ENCODE results near the gene PANK3.
"Not testable (repeated sequence)": the region's sequence is repeated elsewhere in the genome, so short reads cannot be mapped to it uniquely, and the experiment has no call there.

Gene PANK3

DNA sequence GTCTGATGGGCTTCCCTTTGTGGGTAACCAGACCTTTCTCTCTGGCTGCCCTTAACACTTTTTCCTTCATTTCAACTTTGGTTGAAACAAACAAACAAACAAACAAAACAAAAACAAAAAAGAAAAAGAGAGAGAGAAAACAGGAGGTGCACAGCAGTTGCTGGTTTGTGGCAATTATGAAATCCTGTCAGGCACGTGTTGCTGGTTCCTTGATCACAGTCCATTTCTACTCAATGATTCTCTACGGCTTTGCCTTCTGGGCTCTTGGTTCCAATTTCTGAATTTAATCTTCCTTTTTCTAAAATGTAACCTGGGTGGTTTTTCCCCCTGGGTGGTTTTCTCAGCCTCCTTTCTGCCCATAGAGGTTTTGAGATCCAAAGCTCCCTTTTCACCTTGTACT, 17.8 kb upstream of the PANK3 start:
- Histone ChIP-seq H3K9me3 (ENCODE audit: control insufficient read depth, low read length) (no peaks in the 10 kb centered on the region), H3K4me3 (ENCODE audit: insufficient read depth, low read depth, low read length, poor library complexity, severe bottlenecking) (no peak overlapping the region), H3K27ac (ENCODE audit: insufficient read depth, low read length, poor library complexity, severe bottlenecking) (no peak overlapping the region), H3K4me1 (ENCODE audit: control insufficient read depth, insufficient read depth, low read length, poor library complexity, severe bottlenecking) (no peaks in the 10 kb centered on the region), H3K36me3 (ENCODE audit: control insufficient read depth, insufficient read depth, low read length) (no peaks in the 10 kb centered on the region), H3K27me3 (replicated peaks; ENCODE audit: control insufficient read depth, insufficient read depth, low read length, poor library complexity, severe bottlenecking) (no peaks in the 10 kb centered on the region)
- no peak for DNase-seq

DNA sequence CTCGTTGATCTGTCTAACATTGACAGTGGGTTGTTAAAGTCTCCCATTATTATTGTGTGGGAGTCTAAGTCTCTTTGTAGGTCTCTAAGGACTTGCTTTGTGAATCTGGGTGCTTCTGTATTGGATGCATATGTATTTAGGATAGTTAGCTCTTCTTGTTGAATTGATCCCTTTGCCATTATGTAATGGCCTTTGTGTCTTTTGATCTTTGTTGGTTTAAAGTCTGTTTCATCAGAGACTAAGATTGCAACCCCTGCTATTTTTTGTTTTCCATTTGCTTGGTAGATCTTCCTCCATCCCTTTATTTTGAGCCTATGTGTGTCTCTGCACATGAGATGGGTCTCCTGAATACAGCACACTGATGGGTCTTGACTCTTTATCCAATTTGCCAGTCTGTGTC, 17.0 kb upstream of the PANK3 start:
- not testable (repeated sequence) for H3K4me3 ChIP-seq (ENCODE audit: insufficient read depth, low read depth, low read length, poor library complexity, severe bottlenecking); H3K27me3 ChIP-seq (replicated peaks; ENCODE audit: control insufficient read depth, insufficient read depth, low read length, poor library complexity, severe bottlenecking); DNase-seq; H3K36me3 ChIP-seq (ENCODE audit: control insufficient read depth, insufficient read depth, low read length); H3K9me3 ChIP-seq (ENCODE audit: control insufficient read depth, low read length); H3K27ac ChIP-seq (ENCODE audit: insufficient read depth, low read length, poor library complexity, severe bottlenecking); H3K4me1 ChIP-seq (ENCODE audit: control insufficient read depth, insufficient read depth, low read length, poor library complexity, severe bottlenecking)

DNA sequence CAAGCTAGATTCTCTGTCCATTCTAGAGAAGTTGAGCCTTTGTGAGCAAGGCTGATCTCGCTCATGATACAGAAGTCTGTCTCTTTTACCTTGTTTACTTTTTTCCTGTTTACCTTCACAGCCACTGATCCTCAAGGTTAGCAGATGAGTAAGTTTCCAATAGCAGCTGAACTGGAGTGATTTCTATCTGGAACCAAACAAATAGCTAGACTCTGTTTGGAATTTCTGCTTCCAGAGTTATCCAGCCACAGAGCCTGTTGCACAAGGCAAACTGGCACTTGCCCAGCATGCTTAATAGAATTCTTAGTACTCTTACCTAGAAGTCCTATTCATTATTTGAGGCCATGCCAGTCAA, 12.8 kb upstream of the PANK3 start:
- Histone ChIP-seq H3K27me3 (replicated peaks; ENCODE audit: control insufficient read depth, insufficient read depth, low read length, poor library complexity, severe bottlenecking) (no peaks in the 10 kb centered on the region), H3K36me3 (ENCODE audit: control insufficient read depth, insufficient read depth, low read length) (no peaks in the 10 kb centered on the region), H3K4me3 (ENCODE audit: insufficient read depth, low read depth, low read length, poor library complexity, severe bottlenecking) (no peak overlapping the region), H3K9me3 (ENCODE audit: control insufficient read depth, low read length) (no peaks in the 10 kb centered on the region), H3K4me1 (ENCODE audit: control insufficient read depth, insufficient read depth, low read length, poor library complexity, severe bottlenecking) (no peaks in the 10 kb centered on the region), H3K27ac (ENCODE audit: insufficient read depth, low read length, poor library complexity, severe bottlenecking) (no peak overlapping the region)
- DNase-seq, result no peak

GRCh38 chr5:168591302-168592013, 12.3 kb upstream of the PANK3 start:
- no peak overlapping the region for H3K4me3 ChIP-seq (ENCODE audit: insufficient read depth, low read depth, low read length, poor library complexity, severe bottlenecking)
- H3K36me3 ChIP-seq (ENCODE audit: control insufficient read depth, insufficient read depth, low read length), result no peaks in the 10 kb centered on the region
- no peaks in the 10 kb centered on the region for H3K4me1 ChIP-seq (ENCODE audit: control insufficient read depth, insufficient read depth, low read length, poor library complexity, severe bottlenecking)
- DNase-seq, result no peak
- no peaks in the 10 kb centered on the region for H3K9me3 ChIP-seq (ENCODE audit: control insufficient read depth, low read length)
- no peak overlapping the region for H3K27ac ChIP-seq (ENCODE audit: insufficient read depth, low read length, poor library complexity, severe bottlenecking)
- H3K27me3 ChIP-seq (replicated peaks; ENCODE audit: control insufficient read depth, insufficient read depth, low read length, poor library complexity, severe bottlenecking), result no peaks in the 10 kb centered on the region

DNA sequence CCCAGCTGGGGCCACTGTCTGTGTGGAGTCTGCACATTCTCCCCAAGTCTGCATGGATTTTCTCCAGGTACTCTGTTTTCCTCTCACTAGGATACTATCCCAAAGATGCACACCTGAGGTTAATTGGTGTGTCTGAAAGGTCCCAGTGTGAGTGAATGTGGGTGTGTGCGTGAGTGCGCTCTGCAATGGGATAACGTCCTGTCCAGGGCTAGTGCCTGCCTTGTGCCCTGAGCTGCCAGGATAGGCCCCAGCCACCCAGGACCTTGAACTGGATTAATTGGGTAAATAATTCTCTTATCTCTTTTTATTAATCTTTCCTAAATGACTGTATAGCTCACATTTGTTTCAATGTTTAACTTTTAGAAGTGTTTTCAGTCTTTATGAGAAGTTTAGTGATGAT, 11.5 kb upstream of the PANK3 start:
- Histone ChIP-seq H3K4me1 (ENCODE audit: control insufficient read depth, insufficient read depth, low read length, poor library complexity, severe bottlenecking) (no peaks in the 10 kb centered on the region), H3K36me3 (ENCODE audit: control insufficient read depth, insufficient read depth, low read length) (no peaks in the 10 kb centered on the region), H3K27ac (ENCODE audit: insufficient read depth, low read length, poor library complexity, severe bottlenecking) (no peak overlapping the region), H3K9me3 (ENCODE audit: control insufficient read depth, low read length) (no peaks in the 10 kb centered on the region), H3K4me3 (ENCODE audit: insufficient read depth, low read depth, low read length, poor library complexity, severe bottlenecking) (no peak overlapping the region), H3K27me3 (replicated peaks; ENCODE audit: control insufficient read depth, insufficient read depth, low read length, poor library complexity, severe bottlenecking) (no peaks in the 10 kb centered on the region)
- DNase-seq, result no peak

GRCh38 chr5:168587987-168588386, 8.8 kb upstream of the PANK3 start:
- Histone ChIP-seq H3K36me3 (ENCODE audit: control insufficient read depth, insufficient read depth, low read length) (no peaks in the 10 kb centered on the region), H3K27ac (ENCODE audit: insufficient read depth, low read length, poor library complexity, severe bottlenecking) (no peak overlapping the region), H3K27me3 (replicated peaks; ENCODE audit: control insufficient read depth, insufficient read depth, low read length, poor library complexity, severe bottlenecking) (no peaks in the 10 kb centered on the region), H3K9me3 (ENCODE audit: control insufficient read depth, low read length) (no peaks in the 10 kb centered on the region), H3K4me1 (ENCODE audit: control insufficient read depth, insufficient read depth, low read length, poor library complexity, severe bottlenecking) (no peaks in the 10 kb centered on the region), H3K4me3 (ENCODE audit: insufficient read depth, low read depth, low read length, poor library complexity, severe bottlenecking) (no peak overlapping the region)
- no peak for DNase-seq

DNA sequence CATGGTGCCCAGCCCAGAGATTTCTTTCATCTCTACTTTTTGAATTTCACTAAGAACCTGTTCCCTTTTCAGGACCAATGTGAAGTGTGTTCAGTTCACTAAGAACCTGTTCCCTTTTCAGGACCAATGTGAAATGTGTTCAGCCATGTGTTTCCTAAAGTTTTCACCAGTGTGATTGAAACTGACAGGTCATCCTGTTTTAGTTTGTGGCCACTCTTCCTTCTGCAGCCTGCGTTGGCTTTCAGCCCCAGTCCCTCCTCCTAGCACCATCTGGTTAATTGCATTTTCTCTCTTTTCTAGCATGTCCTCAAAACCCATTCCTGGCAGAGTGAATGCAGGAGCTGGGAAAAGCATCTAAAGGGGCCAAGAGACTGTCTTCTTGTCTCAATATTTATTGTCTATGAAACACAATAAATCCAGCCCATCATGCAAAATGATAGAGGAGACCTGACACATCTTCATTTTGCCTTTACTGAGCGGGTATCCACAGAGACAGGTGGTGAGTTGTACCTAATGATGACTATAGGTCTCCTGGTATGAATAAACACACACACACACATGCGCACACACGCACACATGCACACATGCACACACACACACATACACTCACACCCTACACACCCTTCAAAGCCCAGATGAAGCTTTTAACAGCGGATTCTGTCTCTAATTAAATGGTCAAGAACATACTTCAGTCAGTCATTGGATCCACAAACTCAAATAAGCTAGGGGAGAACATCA, 6.1 kb upstream of the PANK3 start:
- Histone ChIP-seq H3K27me3 (replicated peaks; ENCODE audit: control insufficient read depth, insufficient read depth, low read length, poor library complexity, severe bottlenecking) (no peaks in the 10 kb centered on the region), H3K27ac (ENCODE audit: insufficient read depth, low read length, poor library complexity, severe bottlenecking) (no peak overlapping the region), H3K36me3 (ENCODE audit: control insufficient read depth, insufficient read depth, low read length) (no peaks in the 10 kb centered on the region), H3K9me3 (ENCODE audit: control insufficient read depth, low read length) (no peaks in the 10 kb centered on the region), H3K4me1 (ENCODE audit: control insufficient read depth, insufficient read depth, low read length, poor library complexity, severe bottlenecking) (no peaks in the 10 kb centered on the region), H3K4me3 (ENCODE audit: insufficient read depth, low read depth, low read length, poor library complexity, severe bottlenecking) (no peak overlapping the region)
- DNase-seq, result no peak

DNA sequence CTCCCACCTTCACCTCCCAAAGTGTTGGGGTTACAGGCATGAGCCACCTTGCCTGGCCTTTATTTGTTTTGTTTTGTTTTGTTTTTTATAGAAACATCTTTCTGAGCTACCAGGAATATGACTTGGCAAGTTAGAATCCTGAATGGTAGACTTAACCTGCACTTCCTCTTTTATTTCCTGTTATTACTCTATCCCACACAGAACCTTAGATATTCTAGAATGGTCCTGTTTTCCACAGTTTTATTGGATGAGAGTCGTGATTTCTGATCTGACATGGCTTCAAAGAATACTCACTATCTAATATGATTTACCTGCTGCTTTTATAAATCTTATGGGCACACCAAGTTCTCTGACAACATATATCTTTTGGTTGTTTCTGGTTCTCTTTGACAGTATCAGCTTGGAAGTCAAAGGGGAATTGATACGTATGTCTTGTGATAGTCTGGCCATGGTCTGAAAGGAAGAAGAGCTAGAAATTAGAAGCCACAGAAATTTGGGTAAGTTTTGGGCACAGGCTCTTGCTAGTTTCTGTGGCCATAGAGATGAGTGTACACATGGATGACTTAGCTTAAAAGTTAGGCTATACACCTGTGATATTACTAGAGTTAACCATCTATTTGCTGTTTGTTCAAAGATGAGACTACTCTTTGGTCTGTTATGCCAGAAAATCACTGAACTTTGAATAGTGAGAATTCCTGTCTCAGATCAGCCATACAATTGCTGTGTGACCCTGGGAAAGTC, 4.7 kb upstream of the PANK3 start:
- H3K27ac ChIP-seq (ENCODE audit: insufficient read depth, low read length, poor library complexity, severe bottlenecking), result no peak overlapping the region
- H3K36me3 ChIP-seq (ENCODE audit: control insufficient read depth, insufficient read depth, low read length), result no peaks in the 10 kb centered on the region
- H3K27me3 ChIP-seq (replicated peaks; ENCODE audit: control insufficient read depth, insufficient read depth, low read length, poor library complexity, severe bottlenecking), result no peaks in the 10 kb centered on the region
- no peak for DNase-seq
- no peaks in the 10 kb centered on the region for H3K4me1 ChIP-seq (ENCODE audit: control insufficient read depth, insufficient read depth, low read length, poor library complexity, severe bottlenecking)
- H3K9me3 ChIP-seq (ENCODE audit: control insufficient read depth, low read length), result no peaks in the 10 kb centered on the region
- H3K4me3 ChIP-seq (ENCODE audit: insufficient read depth, low read depth, low read length, poor library complexity, severe bottlenecking), result no peak overlapping the region

- H3K27me3 ChIP-seq (replicated peaks; ENCODE audit: control insufficient read depth, insufficient read depth, low read length, poor library complexity, severe bottlenecking); H3K4me3 ChIP-seq (ENCODE audit: insufficient read depth, low read depth, low read length, poor library complexity, severe bottlenecking); H3K36me3 ChIP-seq (ENCODE audit: control insufficient read depth, insufficient read depth, low read length); DNase-seq; H3K27ac ChIP-seq (ENCODE audit: insufficient read depth, low read length, poor library complexity, severe bottlenecking); H3K9me3 ChIP-seq (ENCODE audit: control insufficient read depth, low read length): not testable (repeated sequence)
- peaks cover 12% of the 10 kb centered on the region for H3K4me1 ChIP-seq (ENCODE audit: control insufficient read depth, insufficient read depth, low read length, poor library complexity, severe bottlenecking)
Measured at GRCh38 chr5:168580814-168581469, 1.8 kb upstream of the PANK3 start.

- no peaks in the 10 kb centered on the region for H3K36me3 ChIP-seq (ENCODE audit: control insufficient read depth, insufficient read depth, low read length)
- peak overlapping the region; percentile 82 for H3K4me3 ChIP-seq (ENCODE audit: insufficient read depth, low read depth, low read length, poor library complexity, severe bottlenecking)
- no peak for DNase-seq
- peak overlapping the region; percentile 71 for H3K27ac ChIP-seq (ENCODE audit: insufficient read depth, low read length, poor library complexity, severe bottlenecking)
- H3K9me3 ChIP-seq (ENCODE audit: control insufficient read depth, low read length), result no peaks in the 10 kb centered on the region
- peaks cover 12% of the 10 kb centered on the region for H3K4me1 ChIP-seq (ENCODE audit: control insufficient read depth, insufficient read depth, low read length, poor library complexity, severe bottlenecking)
- H3K27me3 ChIP-seq (replicated peaks; ENCODE audit: control insufficient read depth, insufficient read depth, low read length, poor library complexity, severe bottlenecking), result no peaks in the 10 kb centered on the region
Measured at GRCh38 chr5:168580227-168580508, 1.0 kb upstream of the PANK3 start.

Measured in effector memory CD4-positive, alpha-beta T cell (primary cell).